22Rv1 (cell line): ENCODE data around the gene MMP24OS.

Experiments
- H3K27ac ChIP-seq: fragments of 450-650 bp; 2 replicates; pipeline ENCODE4 v1.5.1; 2017
- ZFX ChIP-seq: fragments of 450-650 bp; IDR thresholded peaks from 2 replicates; pipeline ENCODE4 v1.6.1; 2017; ENCODE audit warnings: antibody characterized with exemption, borderline replicate concordance
- TF ChIP-seq, protein P1 (sequence below): fragments of 450-650 bp; IDR thresholded peaks from 2 replicates; pipeline ENCODE4 v1.5.1; 2017; ENCODE audit warnings: mild to moderate bottlenecking

MMP24OS gene

GRCh38 chr20:35288325-35289060 lies 10.6 kb upstream of the MMP24OS start:
- TF ChIP-seq, protein P1, sequence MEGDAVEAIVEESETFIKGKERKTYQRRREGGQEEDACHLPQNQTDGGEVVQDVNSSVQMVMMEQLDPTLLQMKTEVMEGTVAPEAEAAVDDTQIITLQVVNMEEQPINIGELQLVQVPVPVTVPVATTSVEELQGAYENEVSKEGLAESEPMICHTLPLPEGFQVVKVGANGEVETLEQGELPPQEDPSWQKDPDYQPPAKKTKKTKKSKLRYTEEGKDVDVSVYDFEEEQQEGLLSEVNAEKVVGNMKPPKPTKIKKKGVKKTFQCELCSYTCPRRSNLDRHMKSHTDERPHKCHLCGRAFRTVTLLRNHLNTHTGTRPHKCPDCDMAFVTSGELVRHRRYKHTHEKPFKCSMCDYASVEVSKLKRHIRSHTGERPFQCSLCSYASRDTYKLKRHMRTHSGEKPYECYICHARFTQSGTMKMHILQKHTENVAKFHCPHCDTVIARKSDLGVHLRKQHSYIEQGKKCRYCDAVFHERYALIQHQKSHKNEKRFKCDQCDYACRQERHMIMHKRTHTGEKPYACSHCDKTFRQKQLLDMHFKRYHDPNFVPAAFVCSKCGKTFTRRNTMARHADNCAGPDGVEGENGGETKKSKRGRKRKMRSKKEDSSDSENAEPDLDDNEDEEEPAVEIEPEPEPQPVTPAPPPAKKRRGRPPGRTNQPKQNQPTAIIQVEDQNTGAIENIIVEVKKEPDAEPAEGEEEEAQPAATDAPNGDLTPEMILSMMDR, result no peak
- TF ChIP-seq ZFX, result no peak
- no peak overlapping the region for H3K27ac ChIP-seq

DNA sequence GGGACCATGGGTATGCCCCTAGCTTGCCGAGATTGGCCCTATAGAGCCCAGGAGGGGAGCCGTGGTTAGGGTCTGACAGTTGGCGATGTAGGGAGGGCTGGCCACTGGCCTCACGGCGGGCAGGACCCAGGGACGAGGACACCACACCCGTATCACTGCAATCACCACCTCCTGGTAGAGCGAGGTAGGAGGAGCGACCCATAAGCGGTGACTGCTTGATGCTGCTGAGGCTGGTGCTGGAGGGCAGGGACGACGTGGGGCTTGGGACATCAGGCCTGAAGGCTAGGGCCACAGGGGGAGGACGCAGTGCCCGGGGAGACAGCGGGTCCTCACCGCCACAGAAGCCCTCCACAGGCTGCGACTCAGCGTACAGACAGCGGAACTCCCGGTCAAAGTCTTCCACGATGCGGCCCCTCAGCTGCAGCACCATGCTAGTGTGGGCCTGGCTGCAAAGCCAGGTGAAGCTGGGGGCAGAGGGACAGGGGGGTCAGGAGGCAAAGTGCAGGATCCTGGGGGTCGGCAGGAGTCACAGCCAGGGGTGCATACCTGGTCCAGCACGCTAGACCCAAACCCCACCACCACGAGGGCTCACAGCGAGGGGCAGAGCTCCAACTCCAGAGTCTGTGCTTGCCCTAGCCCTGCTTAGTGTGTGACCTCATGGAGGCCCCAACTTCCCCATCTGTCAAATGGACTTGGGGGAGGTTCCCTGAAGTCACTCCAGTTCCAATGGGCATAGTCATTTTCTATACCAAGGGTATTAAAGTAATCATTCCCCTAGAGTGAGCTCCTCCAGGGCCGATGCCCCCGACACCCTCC lies 9.8 kb upstream of the MMP24OS start:
- TF ChIP-seq ZFX, result no peak
- TF ChIP-seq, protein P1, result no peak

GRCh38 chr20:35286899-35287508 lies 9.1 kb upstream of the MMP24OS start:
- TF ChIP-seq, protein P1, result no peak
- TF ChIP-seq ZFX, result no peak
- H3K27ac ChIP-seq, result no peak overlapping the region

More for the DNA sequence above, 9.8 kb upstream of the MMP24OS start:
- H3K27ac ChIP-seq, result no peak overlapping the region

GRCh38 chr20:35286077-35286898 lies 8.4 kb upstream of the MMP24OS start:
- peak overlapping the region; percentile 85 for H3K27ac ChIP-seq
- TF ChIP-seq, protein P1, result no peak
- TF ChIP-seq ZFX, result no peak

GRCh38 chr20:35285806-35286076 lies 7.8 kb upstream of the MMP24OS start:
- H3K27ac ChIP-seq, result peak overlapping the region; percentile 85
- TF ChIP-seq, protein P1, result no peak
- no peak for TF ChIP-seq ZFX

- H3K27ac ChIP-seq, result peak overlapping the region; percentile 85
- no peak for TF ChIP-seq ZFX
- TF ChIP-seq, protein P1, result no peak
Measured at GRCh38 chr20:35284992-35285805, 7.3 kb upstream of the MMP24OS start.
